H9 (cell line): Measurements from ENCODE around the gene SYNPO. TPM values are rescaled to one million over a fixed set of nuclear protein-coding genes. Genes with fewer than 3 reads are reported as not detected.

Source experiments
- DNase-seq: peaks from one replicate; pipeline ENCODE4 v3.0.0-alpha.2; 2017
- H2AFZ ChIP-seq: one replicate; pipeline ENCODE4 v1.6.1; 2013; ENCODE audit warnings: mild to moderate bottlenecking, low read length, control low read depth, moderate library complexity
- H2AK5ac ChIP-seq: 2 replicates; pipeline ENCODE4 v1.6.1; 2013; ENCODE audit warnings: low read length, control low read depth, mixed read lengths; ENCODE audit not compliant: insufficient read length
- H2BK120ac ChIP-seq: one replicate; pipeline ENCODE4 v1.6.1; 2013; ENCODE audit warnings: low read depth, mild to moderate bottlenecking, low read length, control low read depth, inconsistent platforms; ENCODE audit not compliant: poor library complexity, severe bottlenecking
- H2BK12ac ChIP-seq: 2 replicates; pipeline ENCODE4 v1.6.1; 2013; ENCODE audit warnings: low read length, control low read depth, mixed read lengths, low read depth; ENCODE audit not compliant: insufficient read length
- H2BK15ac ChIP-seq: 2 replicates; pipeline ENCODE4 v1.6.1; 2013; ENCODE audit warnings: low read depth, low read length, control low read depth
- H2BK20ac ChIP-seq: one replicate; pipeline ENCODE4 v1.6.1; 2013; ENCODE audit warnings: low read depth, mild to moderate bottlenecking, low read length, control low read depth, inconsistent platforms; ENCODE audit not compliant: poor library complexity, severe bottlenecking
- H2BK5ac ChIP-seq: 2 replicates; pipeline ENCODE4 v1.6.1; 2013; ENCODE audit warnings: low read length, control low read depth, mixed read lengths; ENCODE audit not compliant: insufficient read length
- H3K14ac ChIP-seq: 2 replicates; pipeline ENCODE4 v1.6.1; 2013; ENCODE audit warnings: low read length, control low read depth; ENCODE audit not compliant: insufficient read depth
- H3K18ac ChIP-seq: 2 replicates; pipeline ENCODE4 v1.6.1; 2013; ENCODE audit warnings: low read depth, mild to moderate bottlenecking, mixed read lengths, low read length, control low read depth; ENCODE audit not compliant: insufficient read length
- H3K23ac ChIP-seq: 2 replicates; pipeline ENCODE4 v1.6.1; 2013; ENCODE audit warnings: low read length, control low read depth, mixed read lengths, low read depth; ENCODE audit not compliant: insufficient read length
- H3K23me2 ChIP-seq: 2 replicates; pipeline ENCODE4 v1.6.1; 2013; ENCODE audit warnings: low read depth, mild to moderate bottlenecking, mixed read lengths, low read length, control low read depth; ENCODE audit not compliant: insufficient read length, poor library complexity, severe bottlenecking
- H3K27ac ChIP-seq: 2 replicates; pipeline ENCODE4 v1.5.1; 2013; ENCODE audit warnings: low read length, control low read depth, mixed read lengths, low read depth; ENCODE audit not compliant: insufficient read length
- H3K27me3 ChIP-seq: 2 replicates; pipeline ENCODE4 v1.6.1; 2013; ENCODE audit warnings: low read length, control low read depth, inconsistent platforms; ENCODE audit not compliant: insufficient read depth
- H3K4ac ChIP-seq: 2 replicates; pipeline ENCODE4 v1.6.1; 2013; ENCODE audit warnings: low read depth, mild to moderate bottlenecking, control low read depth, inconsistent platforms, low read length, moderate library complexity
- H3K4me1 ChIP-seq: 2 replicates; pipeline ENCODE4 v1.6.1; 2013; ENCODE audit warnings: low read length, control low read depth, inconsistent platforms; ENCODE audit not compliant: insufficient read depth
- H3K4me2 ChIP-seq: 2 replicates; pipeline ENCODE4 v1.6.1; 2013; ENCODE audit warnings: low read length, control low read depth, mixed read lengths; ENCODE audit not compliant: insufficient read length, insufficient read depth
- H3K56ac ChIP-seq: 2 replicates; pipeline ENCODE4 v1.6.1; 2013; ENCODE audit warnings: low read depth, mild to moderate bottlenecking, mixed read lengths, low read length, control low read depth; ENCODE audit not compliant: insufficient read length
- H3K79me1 ChIP-seq: 2 replicates; pipeline ENCODE4 v1.6.1; 2013; ENCODE audit warnings: low read depth, mild to moderate bottlenecking, moderate library complexity, low read length, control low read depth, inconsistent platforms; ENCODE audit not compliant: insufficient read depth, poor library complexity, severe bottlenecking
- H3K79me2 ChIP-seq: 2 replicates; pipeline ENCODE4 v1.6.1; 2013; ENCODE audit warnings: low read length, control low read depth, inconsistent platforms; ENCODE audit not compliant: insufficient read depth
- H3K9ac ChIP-seq: 2 replicates; pipeline ENCODE4 v1.6.1; 2013; ENCODE audit warnings: low read length, control low read depth, mixed read lengths; ENCODE audit not compliant: insufficient read length; ENCODE audit errors: extremely low read depth
- H3K9me3 ChIP-seq: one replicate; pipeline ENCODE4 v1.6.1; 2013; ENCODE audit warnings: low read depth, low read length, inconsistent platforms; ENCODE audit not compliant: control insufficient read depth
- H3T11ph ChIP-seq: one replicate; pipeline ENCODE4 v1.6.1; 2013; ENCODE audit warnings: mild to moderate bottlenecking, low read length, control low read depth, inconsistent platforms
- H4K20me1 ChIP-seq: one replicate; pipeline ENCODE4 v1.6.1; 2013; ENCODE audit not compliant: control insufficient read depth, insufficient read length, insufficient read depth
- H4K5ac ChIP-seq: 2 replicates; pipeline ENCODE4 v1.6.1; 2013; ENCODE audit warnings: low read depth, mild to moderate bottlenecking, mixed read lengths, low read length, control low read depth; ENCODE audit not compliant: insufficient read length
- H4K8ac ChIP-seq: replicated peaks from 2 replicates; pipeline ENCODE4 v1.6.1; 2013; ENCODE audit warnings: low read length, control low read depth, mixed read lengths, low read depth; ENCODE audit not compliant: insufficient read length
- H4K91ac ChIP-seq: 2 replicates; pipeline ENCODE4 v1.6.1; 2013; ENCODE audit warnings: low read depth, mild to moderate bottlenecking, moderate library complexity, mixed read lengths, low read length, control low read depth; ENCODE audit not compliant: insufficient read length
- H3K27ac Mint-ChIP-seq, 3 experiments: 2 replicates in 2 of 3; 3 replicates in 1 of 3; pipeline ENCODE4 v1.8.0; 2020 to 2021; ENCODE audit warnings: mixed read lengths in 3 of 3, mild to moderate bottlenecking in 1 of 3, moderate library complexity in 1 of 3
- H3K27me3 Mint-ChIP-seq: 2 replicates; pipeline ENCODE4 v1.8.0; 2021; ENCODE audit warnings: low read depth, mild to moderate bottlenecking, moderate library complexity, mixed read lengths
- H3K36me3 Mint-ChIP-seq, 3 experiments: 2 replicates in 2 of 3; 3 replicates in 1 of 3; pipeline ENCODE4 v1.8.0; 2020 to 2021; ENCODE audit warnings: low read depth in 3 of 3, mixed read lengths in 3 of 3; ENCODE audit not compliant: insufficient read depth in 1 of 3
- H3K4me1 Mint-ChIP-seq, 2 experiments: 2 replicates each; pipeline ENCODE4 v1.8.0; 2020; ENCODE audit warnings: mixed read lengths in 2 of 2
- H3K4me3 Mint-ChIP-seq, 2 experiments: 2 replicates in 1 of 2; 3 replicates in 1 of 2; pipeline ENCODE4 v1.8.0; 2020 to 2021; ENCODE audit warnings: mild to moderate bottlenecking in 2 of 2, mixed read lengths in 2 of 2, moderate library complexity in 1 of 2
- H3K9me3 Mint-ChIP-seq, 2 experiments: 2 replicates in 1 of 2; 3 replicates in 1 of 2; pipeline ENCODE4 v1.8.0; 2020; ENCODE audit warnings: mild to moderate bottlenecking in 2 of 2, mixed read lengths in 2 of 2, moderate library complexity in 1 of 2
- WGBS: extraction: QIAGEN DNeasy Blood & Tissue Kit; methylation state at CpG from one replicate; pipeline ENCODE4 v1.1.7; 2013; ENCODE audit warnings: missing lambda C conversion rate, low lambda C conversion rate, mixed read lengths; ENCODE audit not compliant: insufficient read length; ENCODE audit errors: extremely low coverage; 5-methylcytosine and 5-hydroxymethylcytosine counted together
- total RNA-seq: library from RNA; stranded (reverse); gene quantifications from 2 replicates; pipeline ENCODE4 v1.2.1, GENCODE V29; 2021
- TF ChIP-seq, protein P1 (sequence below): fragments of 200-600 bp; sonication (generic); conservative IDR thresholded peaks from 3 replicates; pipeline ENCODE4 v1.8.0; 2021; ENCODE audit warnings: antibody characterized with exemption, mild to moderate bottlenecking

The SYNPO gene
- total RNA-seq, 1 experiment from 2014 or later = 1.7 TPM

GRCh38 chr5:150618588-150619281, 21.7 kb upstream of the SYNPO start:
- H4K5ac ChIP-seq = no peak overlapping the region
- H2BK5ac ChIP-seq = no peak overlapping the region
- TF ChIP-seq, protein P1, sequence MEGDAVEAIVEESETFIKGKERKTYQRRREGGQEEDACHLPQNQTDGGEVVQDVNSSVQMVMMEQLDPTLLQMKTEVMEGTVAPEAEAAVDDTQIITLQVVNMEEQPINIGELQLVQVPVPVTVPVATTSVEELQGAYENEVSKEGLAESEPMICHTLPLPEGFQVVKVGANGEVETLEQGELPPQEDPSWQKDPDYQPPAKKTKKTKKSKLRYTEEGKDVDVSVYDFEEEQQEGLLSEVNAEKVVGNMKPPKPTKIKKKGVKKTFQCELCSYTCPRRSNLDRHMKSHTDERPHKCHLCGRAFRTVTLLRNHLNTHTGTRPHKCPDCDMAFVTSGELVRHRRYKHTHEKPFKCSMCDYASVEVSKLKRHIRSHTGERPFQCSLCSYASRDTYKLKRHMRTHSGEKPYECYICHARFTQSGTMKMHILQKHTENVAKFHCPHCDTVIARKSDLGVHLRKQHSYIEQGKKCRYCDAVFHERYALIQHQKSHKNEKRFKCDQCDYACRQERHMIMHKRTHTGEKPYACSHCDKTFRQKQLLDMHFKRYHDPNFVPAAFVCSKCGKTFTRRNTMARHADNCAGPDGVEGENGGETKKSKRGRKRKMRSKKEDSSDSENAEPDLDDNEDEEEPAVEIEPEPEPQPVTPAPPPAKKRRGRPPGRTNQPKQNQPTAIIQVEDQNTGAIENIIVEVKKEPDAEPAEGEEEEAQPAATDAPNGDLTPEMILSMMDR = no peak
- H2AK5ac ChIP-seq = no peak overlapping the region
- no peaks in the 10 kb centered on the region for H3K23me2 ChIP-seq
- H3T11ph ChIP-seq = no peak overlapping the region
- no peaks in the 10 kb centered on the region for H4K20me1 ChIP-seq
- Mint-ChIP-seq H3K27me3 (peaks cover 16% of the 10 kb centered on the region), H3K4me1 (peaks cover 53 to 56% of the 10 kb centered on the region in 2 experiments), H3K9me3 (no peaks in the 10 kb centered on the region), H3K4me3 (no peak overlapping the region), H3K27ac (no peak overlapping the region), H3K36me3 (no peaks in the 10 kb centered on the region)
- no peak overlapping the region for H3K14ac ChIP-seq
- H2BK15ac ChIP-seq = no peak overlapping the region
- no peaks in the 10 kb centered on the region for H3K79me1 ChIP-seq
- no CpG with 5 or more reads among the region's 17 CpGs for WGBS
- no peak overlapping the region for H3K4me2 ChIP-seq
- H3K23ac ChIP-seq = no peak overlapping the region
- DNase-seq = no peak
- no peak overlapping the region for H2AFZ ChIP-seq
- H3K4me1 ChIP-seq = no peaks in the 10 kb centered on the region
- no peak overlapping the region for H3K4ac ChIP-seq
- H4K8ac ChIP-seq = no peak overlapping the region
- H3K18ac ChIP-seq = no peak overlapping the region
- no peaks in the 10 kb centered on the region; the same call in 1 of the 2 replicates for H3K27me3 ChIP-seq
- H4K91ac ChIP-seq = no peak overlapping the region
- H3K27ac ChIP-seq = no peak overlapping the region
- H2BK120ac ChIP-seq = no peak overlapping the region
- no peaks in the 10 kb centered on the region for H3K9me3 ChIP-seq
- no peak overlapping the region for H3K56ac ChIP-seq
- H3K9ac ChIP-seq = no peak overlapping the region
- no peak overlapping the region for H2BK20ac ChIP-seq
- H2BK12ac ChIP-seq = no peak overlapping the region
- no peaks in the 10 kb centered on the region for H3K79me2 ChIP-seq
